GM12874 (cell line): ENCODE results near the gene GFI1B.

Source experiments
- TF ChIP-seq, protein P1 (sequence below): IDR thresholded peaks from 2 replicates; pipeline ENCODE4 v1.5.1; 2011; ENCODE audit warnings: low read depth, mild to moderate bottlenecking, control low read depth, low read length, moderate library complexity; ENCODE audit not compliant: insufficient read depth

Gene GFI1B

DNA sequence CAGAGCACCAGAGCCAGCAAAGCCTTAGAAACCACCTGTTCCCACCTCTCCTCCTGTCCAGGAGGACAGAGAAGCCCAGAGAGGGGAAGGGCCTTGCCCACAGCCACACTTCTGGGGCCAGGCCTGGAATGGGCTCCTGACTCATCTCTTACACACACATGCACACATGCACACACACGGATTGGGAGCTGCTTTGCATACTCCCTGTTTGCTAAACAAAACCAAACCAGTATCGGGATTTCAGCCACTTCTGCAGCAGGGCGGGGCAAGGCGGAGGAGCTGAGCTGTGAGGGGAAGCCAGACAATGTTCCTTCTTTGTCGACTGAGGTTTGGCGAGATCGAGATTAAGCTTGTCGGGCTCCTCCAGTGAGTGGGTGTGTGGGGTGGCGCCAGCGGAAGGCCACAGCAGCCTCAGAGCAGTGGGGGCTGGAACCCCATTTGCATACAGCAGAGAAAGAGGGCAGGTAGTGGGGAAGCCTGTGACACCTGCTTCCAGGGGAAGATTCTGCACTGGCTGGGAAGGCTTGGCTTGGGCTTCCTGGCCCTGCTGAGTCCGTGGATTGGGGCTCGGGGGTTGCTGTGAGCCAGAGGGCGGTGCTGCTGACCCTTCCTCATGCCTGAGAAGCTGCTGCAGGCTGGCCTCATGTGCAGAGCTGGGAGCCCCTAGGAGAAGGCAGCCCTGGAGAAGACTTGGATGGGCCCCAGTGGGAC lies 16.1 kb downstream of the GFI1B start:
- TF ChIP-seq, protein P1, sequence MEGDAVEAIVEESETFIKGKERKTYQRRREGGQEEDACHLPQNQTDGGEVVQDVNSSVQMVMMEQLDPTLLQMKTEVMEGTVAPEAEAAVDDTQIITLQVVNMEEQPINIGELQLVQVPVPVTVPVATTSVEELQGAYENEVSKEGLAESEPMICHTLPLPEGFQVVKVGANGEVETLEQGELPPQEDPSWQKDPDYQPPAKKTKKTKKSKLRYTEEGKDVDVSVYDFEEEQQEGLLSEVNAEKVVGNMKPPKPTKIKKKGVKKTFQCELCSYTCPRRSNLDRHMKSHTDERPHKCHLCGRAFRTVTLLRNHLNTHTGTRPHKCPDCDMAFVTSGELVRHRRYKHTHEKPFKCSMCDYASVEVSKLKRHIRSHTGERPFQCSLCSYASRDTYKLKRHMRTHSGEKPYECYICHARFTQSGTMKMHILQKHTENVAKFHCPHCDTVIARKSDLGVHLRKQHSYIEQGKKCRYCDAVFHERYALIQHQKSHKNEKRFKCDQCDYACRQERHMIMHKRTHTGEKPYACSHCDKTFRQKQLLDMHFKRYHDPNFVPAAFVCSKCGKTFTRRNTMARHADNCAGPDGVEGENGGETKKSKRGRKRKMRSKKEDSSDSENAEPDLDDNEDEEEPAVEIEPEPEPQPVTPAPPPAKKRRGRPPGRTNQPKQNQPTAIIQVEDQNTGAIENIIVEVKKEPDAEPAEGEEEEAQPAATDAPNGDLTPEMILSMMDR: no peak

DNA sequence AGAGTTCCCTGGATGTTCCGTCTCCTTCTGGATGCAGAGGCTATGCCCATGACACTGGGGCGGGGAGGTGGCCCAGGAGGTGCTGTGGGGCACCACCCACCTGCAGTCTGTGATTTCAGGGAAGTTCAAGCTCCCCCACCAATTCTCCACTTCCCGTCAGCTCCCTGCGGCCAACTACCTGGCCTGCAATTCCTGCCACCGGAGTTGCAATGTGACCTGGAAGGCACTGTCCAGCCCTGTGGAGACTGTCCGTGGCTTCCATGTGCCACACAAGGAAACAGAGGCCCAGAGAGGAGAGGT lies 16.6 kb downstream of the GFI1B start:
- TF ChIP-seq, protein P1: no peak

DNA sequence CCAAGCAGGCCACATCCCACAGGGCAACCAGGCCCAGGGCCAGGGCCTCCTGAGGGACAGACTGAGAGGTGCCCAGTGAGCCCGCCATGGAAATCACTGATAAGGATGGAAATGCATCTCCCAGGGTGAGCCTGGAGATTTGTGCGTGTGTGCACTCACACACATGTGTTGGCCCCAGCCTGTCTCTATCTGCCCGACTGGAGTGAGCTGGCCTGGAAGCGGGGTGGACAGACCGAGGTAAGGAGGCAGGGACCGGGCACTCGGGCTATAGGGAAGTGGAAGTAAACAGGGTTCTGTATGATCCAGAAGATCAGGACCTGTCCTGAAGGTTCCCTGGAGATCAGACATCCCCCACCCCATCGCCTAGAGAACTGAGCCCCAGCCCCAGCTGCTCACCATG lies 17.4 kb downstream of the GFI1B start:
- TF ChIP-seq, protein P1: no peak

DNA sequence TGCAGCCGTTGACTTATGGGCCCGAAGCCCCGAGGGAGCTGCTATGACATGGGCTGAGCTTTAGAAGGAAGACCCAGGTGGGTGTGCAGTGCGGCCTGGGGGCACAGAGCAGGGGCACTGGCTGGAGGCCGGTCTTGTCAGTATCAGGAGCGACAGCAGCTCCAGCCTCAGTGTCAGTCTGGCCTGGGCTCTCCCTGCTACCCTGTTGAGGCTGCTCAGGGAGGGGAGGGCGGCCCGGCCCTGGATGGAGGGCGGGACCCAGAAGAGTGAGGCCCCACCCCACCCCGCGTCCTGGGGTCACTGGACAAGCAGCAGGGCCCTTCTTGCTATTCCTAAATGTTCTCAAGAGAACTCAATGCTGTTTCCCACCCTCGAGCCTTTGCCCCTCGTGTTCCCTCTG lies 18.0 kb downstream of the GFI1B start:
- TF ChIP-seq, protein P1: no peak

DNA sequence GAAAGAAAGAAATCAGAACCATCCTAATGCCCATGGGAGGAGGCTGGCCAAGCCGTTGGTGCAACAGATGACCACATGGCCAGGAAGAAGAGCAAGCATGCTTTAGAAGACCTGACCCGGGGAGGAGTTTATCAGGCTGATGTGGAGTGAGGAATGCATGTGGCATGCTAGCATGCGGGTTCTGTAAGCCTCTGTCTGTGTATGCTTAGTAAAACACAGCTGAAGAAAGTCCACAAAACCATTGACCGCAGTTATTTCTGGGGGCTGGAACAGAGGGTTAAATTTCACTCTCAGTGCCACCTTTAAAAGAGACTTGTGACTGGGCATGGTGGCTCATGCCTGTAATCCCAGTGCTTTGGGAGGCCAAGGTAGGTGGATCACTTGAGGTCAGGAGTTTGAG lies 19.1 kb downstream of the GFI1B start:
- TF ChIP-seq, protein P1: no peak

DNA sequence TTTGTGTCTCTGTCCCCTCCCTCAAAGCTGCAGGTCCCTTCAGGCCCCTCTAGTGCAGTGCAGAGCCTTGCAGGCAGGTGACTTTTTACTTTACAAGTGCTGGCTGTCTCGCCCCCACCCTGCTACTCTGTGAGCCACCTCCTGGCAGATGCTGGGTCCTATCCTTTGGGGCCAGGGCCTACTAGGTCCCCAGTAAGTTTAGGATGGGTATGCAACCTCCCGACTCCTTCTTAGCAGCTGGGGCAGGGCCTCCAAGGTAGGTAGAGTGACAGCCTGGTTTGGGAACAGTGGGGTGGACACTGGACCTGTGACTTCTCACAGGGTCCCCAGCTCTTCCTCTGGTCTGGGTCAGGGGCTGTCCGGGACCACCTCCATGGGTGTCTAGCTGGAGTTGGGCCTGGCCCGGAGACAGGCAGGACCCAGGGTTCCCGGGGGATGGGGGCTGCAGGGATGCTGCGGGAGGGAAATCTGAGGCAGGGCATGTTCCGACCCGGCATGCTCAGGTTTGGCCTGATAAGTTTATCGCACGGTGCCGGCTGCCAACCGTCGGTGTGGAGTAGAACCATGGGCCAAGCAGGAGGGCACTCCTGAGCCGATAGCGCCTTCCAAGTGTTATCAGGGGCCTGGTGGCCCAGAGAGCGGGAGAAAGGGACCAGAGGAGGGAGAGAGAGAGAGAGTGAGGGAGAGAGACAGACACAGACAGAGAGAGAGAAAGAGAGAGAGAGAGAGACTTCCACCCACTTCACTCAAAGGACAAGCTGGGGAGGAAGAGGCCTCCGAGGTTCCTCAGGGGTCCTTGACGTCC lies 20.5 kb downstream of the GFI1B start:
- TF ChIP-seq, protein P1: no peak

DNA sequence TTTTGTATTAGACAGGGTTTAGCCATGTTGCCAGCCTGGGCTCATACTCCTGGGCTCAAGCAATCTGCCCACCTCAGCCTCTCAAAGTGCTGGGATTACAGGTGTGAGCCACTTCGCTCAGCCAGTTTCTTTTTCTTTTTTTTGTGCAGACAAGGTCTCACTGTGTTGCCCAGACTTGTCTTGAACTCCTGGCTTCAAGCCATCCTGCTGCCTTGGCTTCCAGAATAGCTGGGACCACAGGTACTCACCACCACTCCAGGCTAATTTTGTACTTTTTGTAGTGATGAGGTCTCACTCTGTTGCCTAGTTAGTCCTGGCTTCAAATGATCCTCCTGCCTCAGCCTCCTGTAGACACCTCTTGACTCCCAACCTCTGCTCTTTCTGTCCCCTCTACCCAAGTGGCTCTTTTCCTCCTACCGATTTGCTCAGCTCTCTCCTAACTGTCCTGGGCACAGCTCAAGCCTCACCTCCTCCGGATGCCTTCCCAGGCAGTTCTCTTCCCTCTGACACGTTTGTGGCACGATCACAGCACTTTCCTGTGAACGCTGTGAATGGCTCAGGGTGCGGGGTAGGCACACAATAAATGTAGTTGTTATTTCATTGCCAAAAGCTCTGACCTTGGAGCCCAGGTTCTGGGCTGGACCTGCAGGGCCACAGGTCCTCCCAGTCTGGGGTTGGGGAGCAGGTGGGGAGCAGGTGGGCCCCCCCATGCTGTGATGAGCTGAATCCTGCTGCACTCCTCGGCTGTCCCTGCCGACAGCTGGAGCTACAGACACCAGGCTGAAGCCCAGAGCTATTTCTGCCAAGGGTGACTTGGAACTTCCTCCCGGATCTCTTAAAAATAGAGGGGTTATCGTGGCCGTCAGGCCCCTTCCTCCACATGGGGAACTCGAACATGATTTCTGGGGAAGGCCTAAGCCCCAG lies 23.9 kb downstream of the GFI1B start:
- TF ChIP-seq, protein P1: no peak
